EH (cell line): Measurements from ENCODE around the gene TBC1D3I.

Source experiments
- DNase-seq: peaks from one replicate; pipeline ENCODE4 v3.0.0-alpha.2; 2015; ENCODE audit warnings: low read depth

Gene TBC1D3I

DNA sequence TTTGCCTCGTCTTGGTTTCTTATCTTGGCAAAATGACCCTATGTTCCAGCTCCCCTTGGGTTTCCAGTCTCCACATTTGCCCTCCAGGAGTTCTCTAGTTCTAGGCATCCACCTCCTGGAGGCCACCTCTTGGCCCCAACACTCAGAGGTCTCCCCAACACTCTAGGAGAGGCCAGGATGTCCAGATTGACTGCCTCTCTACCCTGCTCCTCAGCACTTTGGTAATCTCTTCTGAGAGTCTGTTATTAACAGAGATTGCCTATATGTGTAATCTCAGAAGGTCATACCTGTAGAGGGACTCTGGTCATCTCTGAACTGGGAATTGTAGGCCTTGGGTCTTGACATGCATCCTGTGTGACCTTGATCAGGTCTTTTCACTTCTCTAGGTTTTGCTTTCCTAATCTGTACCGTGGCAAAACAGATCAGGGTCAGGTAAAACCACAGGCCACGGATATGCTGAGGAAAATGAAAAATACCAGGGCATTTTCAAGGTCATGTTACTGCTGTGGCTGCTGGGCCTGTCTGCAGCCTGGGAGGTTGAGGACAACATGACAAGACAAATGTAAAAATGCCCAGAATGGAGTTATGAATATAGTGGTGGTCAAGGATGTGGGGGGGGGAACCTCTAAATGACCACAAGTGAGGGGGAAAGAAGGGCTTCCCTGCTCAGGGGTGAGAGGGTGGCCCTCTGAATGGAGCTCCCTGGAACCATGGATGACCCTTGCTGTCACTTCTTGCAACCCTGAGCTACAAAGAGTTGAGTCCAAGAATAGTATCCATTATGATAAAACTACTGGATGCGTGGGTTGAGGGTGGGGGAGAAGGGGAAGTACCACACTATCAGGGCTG, 58.5 kb downstream of the TBC1D3I start:
- DNase-seq: no peak

DNA sequence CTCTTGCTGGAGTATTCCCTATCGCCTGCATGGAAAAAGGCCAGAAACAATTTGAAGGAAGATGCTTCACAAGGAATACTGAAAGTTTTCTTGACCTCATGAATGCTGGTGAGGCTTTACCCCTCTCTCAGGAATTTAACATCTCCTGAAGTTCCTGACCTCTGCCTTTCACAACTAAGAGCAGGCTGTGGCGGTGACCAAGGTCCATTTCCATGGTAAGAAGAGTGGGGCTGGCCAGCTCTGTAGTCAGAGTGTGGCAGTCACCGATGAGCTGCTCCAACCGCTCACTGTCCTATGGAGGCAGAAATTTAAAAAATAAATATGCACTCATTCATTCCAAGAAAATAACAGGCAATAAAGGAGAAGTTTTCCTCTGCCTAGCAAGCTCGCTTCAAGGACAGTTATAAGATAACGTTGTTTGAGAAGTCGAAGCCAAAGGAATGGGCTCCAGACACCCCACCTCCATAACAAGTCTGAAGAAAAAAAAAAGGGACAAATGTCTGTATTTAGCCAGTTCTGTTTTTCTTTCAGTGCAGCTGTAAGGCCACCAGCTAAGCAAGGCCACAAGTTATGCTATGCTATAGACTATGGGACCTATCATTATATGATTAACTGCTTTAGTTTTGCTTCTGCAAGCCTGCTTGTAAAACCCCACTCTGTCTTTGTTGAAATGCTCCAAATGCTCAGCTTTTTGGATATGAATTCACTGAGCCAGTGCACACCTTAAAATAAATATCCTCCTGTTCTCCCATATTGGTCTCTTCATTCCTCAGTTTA, 59.5 kb downstream of the TBC1D3I start:
- no peak for DNase-seq
